Left lung (tissue), 10 donors: ENCODE results near the gene PHACTR2. TPM values are rescaled to one million over a fixed set of nuclear protein-coding genes. Genes with fewer than 3 reads are reported as not detected.

Source experiments
- ATAC-seq: fragments of 200-7000 bp; cut with Tn5 transposase; one replicate; pipeline ENCODE4 v1.9.1; 2020; ENCODE audit warnings: moderate library complexity
- DNase-seq, 4 donors: peaks; one replicate each; pipeline ENCODE4 v3.0.0-alpha.2; 2013 to 2020
- H3K27ac ChIP-seq, 2 donors: fragments of 200-600 bp; sonication (generic) in 1 of 2; one replicate each; pipeline versions ENCODE4 v1.5.0 to v1.8.0; 2020 to 2021
- H3K27me3 ChIP-seq, 2 donors: fragments of 200-600 bp; sonication (generic) in 1 of 2; one replicate each; pipeline versions ENCODE4 v1.5.0 to v1.8.0; 2020 to 2021
- H3K36me3 ChIP-seq, 2 donors: fragments of 200-600 bp; sonication (generic) in 1 of 2; one replicate each; pipeline versions ENCODE4 v1.5.0 to v1.8.0; 2020 to 2021
- H3K4me1 ChIP-seq, 2 donors: fragments of 200-600 bp; one replicate each; pipeline ENCODE4 v1.8.0; 2021
- H3K4me3 ChIP-seq, 2 donors: fragments of 200-600 bp; sonication (generic) in 1 of 2; one replicate each; pipeline versions ENCODE4 v1.5.0 to v1.8.0; 2020 to 2021; ENCODE audit warnings: mild to moderate bottlenecking in 1 of 2
- H3K9me3 ChIP-seq, 2 donors: fragments of 200-600 bp; sonication (generic) in 1 of 2; one replicate each; pipeline versions ENCODE4 v1.5.0 to v1.8.0; 2020 to 2021
- CTCF ChIP-seq, 2 donors: fragments of 200-600 bp; sonication (generic) in 1 of 2; IDR thresholded peaks; one replicate each; pipeline versions ENCODE4 v1.5.0 to v1.8.0; 2021; ENCODE audit warnings: antibody characterized with exemption in 2 of 2
- intact Hi-C, 2 donors: fragments of 100-400 bp; cut with DNase I; formaldehyde crosslinking; loops; one replicate each; pipeline versions ENCODE4 v1.11.2 to v1.14.2; 2022
- polyA plus RNA-seq, 6 donors: library from polyadenylated mRNA; unstranded; fragments of 120-200 nt; gene quantifications; one replicate each; pipeline ENCODE4 v1.2.1, GENCODE V29; 2013; ENCODE audit not compliant: insufficient read length in 6 of 6
- total RNA-seq, 2 donors: library from RNA; stranded (reverse); fragmentation: NEBNext Ultra II Directional; extraction: Animal tissue kit (Norgen Biotek cat#: 25700); gene quantifications; one replicate each; pipeline ENCODE4 v1.2.1, GENCODE V29; 2021
- donor health status: DM: no; HTN: yes; CAD: no.
- donor health status: DM: no; HTN: no; CAD: no.

Gene PHACTR2
- total and polyA plus RNA-seq, 8 donors = 43.7 to 71.1 (median 49.8) TPM

DNA sequence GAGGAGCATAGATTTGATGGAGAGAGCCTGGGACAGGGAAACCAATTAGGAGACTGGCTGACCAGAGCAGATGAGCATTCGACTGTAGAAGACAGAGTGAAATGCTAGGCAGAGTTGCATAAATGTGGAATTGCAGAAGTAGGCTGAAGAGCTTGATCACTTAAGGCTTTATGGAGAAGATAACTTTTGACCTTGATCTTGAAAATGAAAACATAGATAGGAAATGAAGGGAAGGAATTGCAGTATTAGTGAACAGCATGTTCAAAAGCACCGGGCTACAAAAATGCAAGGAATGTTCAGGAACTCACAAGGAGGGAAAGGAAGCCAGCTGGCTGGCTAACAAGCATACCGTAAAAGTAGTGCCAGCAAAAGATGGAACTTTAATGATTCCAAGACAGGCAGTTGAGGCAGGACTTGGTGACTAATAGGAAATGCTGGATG, 144.8 kb downstream of the PHACTR2 start:
- peaks cover 8 to 15% of the 10 kb centered on the region in 2 donors for H3K4me1 ChIP-seq
- DNase-seq = no peak
- no peaks in the 10 kb centered on the region for H3K27me3 ChIP-seq
- no peak overlapping the region for H3K4me3 ChIP-seq
- no peaks in the 10 kb centered on the region for H3K9me3 ChIP-seq
- peaks cover 0 to 16% of the 10 kb centered on the region in 2 donors for H3K36me3 ChIP-seq
- H3K27ac ChIP-seq = peak overlapping the region in 1 of 2 donors; percentile 30
- TF ChIP-seq CTCF (IDR thresholded peaks at IDR 0.05) = no peak
- peak; percentile 56 for ATAC-seq
- intact Hi-C loops = no loop called here

- H3K27ac ChIP-seq = no peak overlapping the region
- H3K36me3 ChIP-seq = peaks cover 0 to 15% of the 10 kb centered on the region in 2 donors
- no peak for DNase-seq
- ATAC-seq = peak; percentile 53
- TF ChIP-seq CTCF (IDR thresholded peaks at IDR 0.05) = no peak
- H3K9me3 ChIP-seq = no peaks in the 10 kb centered on the region
- intact Hi-C loops = no loop called here
- H3K27me3 ChIP-seq = no peaks in the 10 kb centered on the region
- H3K4me3 ChIP-seq = no peak overlapping the region
- peaks cover 8 to 15% of the 10 kb centered on the region in 2 donors for H3K4me1 ChIP-seq
Measured at GRCh38 chr6:143823548-143823947, 145.8 kb downstream of the PHACTR2 start.

DNA sequence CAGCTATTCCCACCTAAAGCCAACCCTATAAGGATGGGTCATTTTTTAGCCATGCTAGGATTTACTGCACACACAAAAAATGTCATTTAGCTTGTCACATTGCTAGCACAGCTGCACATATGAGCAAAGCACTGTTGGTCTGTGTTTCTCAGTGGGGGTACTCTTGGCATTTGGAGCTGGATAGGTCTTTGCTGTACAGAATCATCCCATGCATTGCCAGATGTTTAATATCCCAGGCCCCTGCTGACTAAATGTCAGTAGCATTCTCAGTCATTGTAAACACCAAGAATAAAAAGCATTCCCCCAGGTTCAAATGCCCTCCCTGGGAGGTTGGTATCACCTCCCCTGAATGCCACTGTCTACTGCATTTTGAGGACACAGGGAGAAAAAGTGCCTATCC, 150.8 kb downstream of the PHACTR2 start:
- intact Hi-C loops = no loop called here
- Histone ChIP-seq H3K27ac (no peak overlapping the region), H3K9me3 (no peaks in the 10 kb centered on the region), H3K4me1 (peaks cover 0 to 5% of the 10 kb centered on the region in 2 donors), H3K4me3 (no peak overlapping the region), H3K36me3 (peaks cover 0 to 12% of the 10 kb centered on the region in 2 donors), H3K27me3 (no peaks in the 10 kb centered on the region)
- ATAC-seq (no peak), DNase-seq (no peak)
- no peak for TF ChIP-seq CTCF (IDR thresholded peaks at IDR 0.05)

- Histone ChIP-seq H3K4me3 (no peak overlapping the region), H3K27me3 (no peaks in the 10 kb centered on the region), H3K9me3 (no peaks in the 10 kb centered on the region), H3K4me1 (no peaks in the 10 kb centered on the region), H3K27ac (no peak overlapping the region), H3K36me3 (peaks cover 0 to 5% of the 10 kb centered on the region in 2 donors)
- intact Hi-C loops = no loop called here
- TF ChIP-seq CTCF (IDR thresholded peaks at IDR 0.05) = no peak
- DNase-seq (no peak), ATAC-seq (no peak)
Measured at GRCh38 chr6:143836150-143836549, 158.4 kb downstream of the PHACTR2 start.

- no peak for TF ChIP-seq CTCF (IDR thresholded peaks at IDR 0.05)
- ATAC-seq (no peak), DNase-seq (no peak)
- intact Hi-C loops = no loop called here
- Histone ChIP-seq H3K36me3 (no peaks in the 10 kb centered on the region), H3K4me1 (peaks cover 0 to 6% of the 10 kb centered on the region in 2 donors), H3K27ac (no peak overlapping the region), H3K9me3 (no peaks in the 10 kb centered on the region), H3K4me3 (no peak overlapping the region), H3K27me3 (no peaks in the 10 kb centered on the region)
Measured at GRCh38 chr6:143838395-143838794, 160.6 kb downstream of the PHACTR2 start.
